ENCODE data around the gene PLCG1.

DNA sequence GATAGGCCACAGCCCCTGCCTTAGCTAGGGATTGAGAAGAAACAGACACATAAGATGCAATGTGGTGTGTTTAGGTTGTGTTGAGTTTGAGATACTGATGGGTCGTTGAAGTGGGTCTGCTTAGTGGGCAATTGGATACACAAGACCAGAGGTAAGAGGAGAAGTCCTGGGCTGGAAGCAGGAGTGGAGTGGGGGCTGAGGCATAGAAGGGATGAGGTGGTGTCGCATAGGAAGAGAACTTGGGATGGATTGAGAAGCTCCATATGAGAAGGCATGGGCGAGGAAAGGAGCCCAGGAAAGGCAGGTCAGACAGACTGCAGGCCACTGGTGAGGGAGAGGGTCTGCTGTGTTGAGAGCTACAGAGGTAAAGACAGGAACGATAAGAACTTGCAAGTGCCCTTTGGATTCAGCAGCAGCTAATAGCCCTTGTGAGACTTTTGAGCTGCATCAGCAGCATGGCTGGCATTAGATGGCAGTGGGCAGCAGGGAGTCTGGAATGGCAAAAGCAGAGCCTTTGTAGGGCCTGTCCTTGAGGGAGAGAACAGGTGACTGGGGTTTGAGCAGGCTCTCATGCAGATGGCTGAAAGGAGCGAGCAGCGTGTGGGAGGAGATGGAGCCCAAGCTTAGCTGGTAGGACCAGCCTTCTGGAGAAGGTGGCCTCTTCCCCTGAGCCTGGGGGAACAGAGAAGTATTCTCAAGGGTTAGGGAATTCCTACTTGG, 33.2 kb downstream of the PLCG1 start:
- no peak for TF ChIP-seq MAFG (tag; conservative IDR thresholded peaks at IDR 0.05)
- TF ChIP-seq, protein P1, sequence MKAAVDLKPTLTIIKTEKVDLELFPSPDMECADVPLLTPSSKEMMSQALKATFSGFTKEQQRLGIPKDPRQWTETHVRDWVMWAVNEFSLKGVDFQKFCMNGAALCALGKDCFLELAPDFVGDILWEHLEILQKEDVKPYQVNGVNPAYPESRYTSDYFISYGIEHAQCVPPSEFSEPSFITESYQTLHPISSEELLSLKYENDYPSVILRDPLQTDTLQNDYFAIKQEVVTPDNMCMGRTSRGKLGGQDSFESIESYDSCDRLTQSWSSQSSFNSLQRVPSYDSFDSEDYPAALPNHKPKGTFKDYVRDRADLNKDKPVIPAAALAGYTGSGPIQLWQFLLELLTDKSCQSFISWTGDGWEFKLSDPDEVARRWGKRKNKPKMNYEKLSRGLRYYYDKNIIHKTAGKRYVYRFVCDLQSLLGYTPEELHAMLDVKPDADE (conservative IDR thresholded peaks at IDR 0.05; ENCODE audit: control insufficient read depth, low read depth, low read length) = no peak
- TF ChIP-seq ELF2 (CRISPR knock-in tag; IDR thresholded peaks at IDR 0.05) = no peak
- TF ChIP-seq GABPA (tag; conservative IDR thresholded peaks at IDR 0.05; ENCODE audit: low read depth) = no peak
- no peak for TF ChIP-seq ARNT (IDR thresholded peaks at IDR 0.05)
- TF ChIP-seq, protein P2, sequence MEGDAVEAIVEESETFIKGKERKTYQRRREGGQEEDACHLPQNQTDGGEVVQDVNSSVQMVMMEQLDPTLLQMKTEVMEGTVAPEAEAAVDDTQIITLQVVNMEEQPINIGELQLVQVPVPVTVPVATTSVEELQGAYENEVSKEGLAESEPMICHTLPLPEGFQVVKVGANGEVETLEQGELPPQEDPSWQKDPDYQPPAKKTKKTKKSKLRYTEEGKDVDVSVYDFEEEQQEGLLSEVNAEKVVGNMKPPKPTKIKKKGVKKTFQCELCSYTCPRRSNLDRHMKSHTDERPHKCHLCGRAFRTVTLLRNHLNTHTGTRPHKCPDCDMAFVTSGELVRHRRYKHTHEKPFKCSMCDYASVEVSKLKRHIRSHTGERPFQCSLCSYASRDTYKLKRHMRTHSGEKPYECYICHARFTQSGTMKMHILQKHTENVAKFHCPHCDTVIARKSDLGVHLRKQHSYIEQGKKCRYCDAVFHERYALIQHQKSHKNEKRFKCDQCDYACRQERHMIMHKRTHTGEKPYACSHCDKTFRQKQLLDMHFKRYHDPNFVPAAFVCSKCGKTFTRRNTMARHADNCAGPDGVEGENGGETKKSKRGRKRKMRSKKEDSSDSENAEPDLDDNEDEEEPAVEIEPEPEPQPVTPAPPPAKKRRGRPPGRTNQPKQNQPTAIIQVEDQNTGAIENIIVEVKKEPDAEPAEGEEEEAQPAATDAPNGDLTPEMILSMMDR (IDR thresholded peaks at IDR 0.05 in 2 of 3, conservative IDR thresholded peaks at IDR 0.05 in 1 of 3; ENCODE audit: insufficient read depth in 2 of 3, low read depth in 1 of 3, low read length in 3 of 3) = no peak
- TF ChIP-seq THAP12 (CRISPR knock-in tag; IDR thresholded peaks at IDR 0.05) = no peak
- TF ChIP-seq SIN3A (IDR thresholded peaks at IDR 0.05; ENCODE audit: borderline replicate concordance in 2 of 2, control insufficient read depth in 1 of 2, low read depth in 2 of 2, low read length in 2 of 2) = no peak
- TF ChIP-seq RUNX1 (IDR thresholded peaks at IDR 0.05; ENCODE audit: low read depth) = no peak
- no peak for TF ChIP-seq DMBX1 (CRISPR knock-in tag; IDR thresholded peaks at IDR 0.05; ENCODE audit: borderline replicate concordance)
- TF ChIP-seq ZKSCAN3 (CRISPR knock-in tag; IDR thresholded peaks at IDR 0.05) = no peak
- no peak for TF ChIP-seq HMG20A (CRISPR knock-in tag; conservative IDR thresholded peaks at IDR 0.05)
- TF ChIP-seq MEF2A (IDR thresholded peaks at IDR 0.05; ENCODE audit: control insufficient read depth, low read depth, low read length) = no peak
- no peak for TF ChIP-seq SRF (CRISPR knock-in tag; IDR thresholded peaks at IDR 0.05)
